Measurements from ENCODE around the gene TTYH3. TPM values are rescaled to one million over a fixed set of nuclear protein-coding genes. Genes with fewer than 3 reads are reported as not detected.

The TTYH3 gene
- total and polyA plus RNA-seq, 9 of the 15 experiments (the other 6 are each of a cell fraction or from before 2014, with no cell fraction given), result 0.01 to 5.5 (median 1.1) TPM

DNA sequence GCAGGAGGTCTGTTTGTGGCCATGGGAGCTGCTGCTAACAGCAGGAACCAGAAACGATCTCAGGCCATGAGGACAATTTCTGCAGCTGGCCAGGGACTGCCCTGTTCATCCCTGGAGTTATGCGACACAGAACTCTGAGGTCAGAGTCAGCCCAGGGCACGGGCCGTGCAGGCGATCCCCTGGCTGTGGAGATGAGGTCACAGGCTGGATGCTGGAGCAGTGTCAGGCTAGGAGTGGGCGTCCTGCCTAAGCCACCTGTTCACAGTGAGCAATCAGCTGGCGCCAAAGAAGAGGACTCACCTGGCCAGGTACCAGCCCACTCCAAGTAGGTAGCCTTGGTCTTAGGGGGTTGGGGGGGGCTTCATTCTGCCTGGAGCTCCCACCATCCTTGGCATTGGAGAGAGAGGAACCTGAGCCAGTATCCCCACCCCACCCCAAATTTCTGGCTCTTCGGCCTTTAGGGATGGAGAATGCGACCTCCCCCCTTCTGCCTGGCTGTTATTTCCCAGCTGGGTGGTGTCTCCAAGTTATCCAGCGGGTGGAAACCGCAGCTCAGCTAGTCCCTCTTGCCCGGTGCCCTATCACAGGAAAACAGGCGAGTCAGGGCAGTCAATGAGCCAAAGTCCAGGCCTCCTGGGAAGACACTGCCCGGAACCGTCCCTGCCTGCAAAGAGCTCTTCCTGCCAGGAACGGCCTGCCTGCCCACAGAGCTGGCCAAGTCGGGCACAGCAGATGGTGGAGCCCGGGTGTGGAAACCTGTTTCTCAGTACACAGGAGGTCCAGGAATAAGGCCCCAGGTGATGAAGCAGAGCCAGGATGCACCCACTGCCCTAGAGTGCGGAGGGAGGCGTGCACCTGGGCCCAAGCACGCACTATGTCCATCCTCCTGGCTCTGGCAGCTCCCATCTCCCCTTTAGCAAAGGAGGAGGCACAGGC, 1.8 kb upstream of the TTYH3 start:
- FAIRE-seq (no peak), ATAC-seq (no peak), DNase-seq (ENCODE audit: extremely low read depth in 1 of 4, low spot score in 3 of 4) (no peak)
- H3K9me1 ChIP-seq (ENCODE audit: control insufficient read depth, insufficient read depth, low read length), result no peaks in the 10 kb centered on the region
- WGBS (ENCODE audit: insufficient coverage, low coverage, missing lambda C conversion rate), result 46% methylated on average over 21 of the region's 21 CpGs
- intact Hi-C loops (cut with micrococcal nuclease), result no loop called here
- H3K9ac ChIP-seq (ENCODE audit: insufficient read depth in 1 of 2, low read depth in 2 of 2, low read length in 2 of 2), result peak overlapping the region in 1 of 2 experiments; percentile 36; a peak in 2 of 4 replicates
- no peaks in the 10 kb centered on the region for H3K27me3 ChIP-seq (ENCODE audit: control insufficient read depth in 2 of 2, insufficient read depth in 2 of 2, low read length in 2 of 2)
- in situ Hi-C loops (cut with MboI), result no loop called here
- POLR2A ChIA-PET, result no interaction called here
- H3K27ac ChIP-seq (ENCODE audit: extremely low read depth, low read depth, low read length), result no peak overlapping the region
- no peak overlapping the region for H3K4me2 ChIP-seq (ENCODE audit: insufficient read depth, low read length)
- H3K79me2 ChIP-seq (ENCODE audit: control insufficient read depth, insufficient read depth, low read length), result no peaks in the 10 kb centered on the region; the same call in 2 of the 3 replicates
- no peaks in the 10 kb centered on the region for H3K9me3 ChIP-seq (replicated peaks; ENCODE audit: control insufficient read depth, insufficient read depth, low read depth, low read length)
- no peak overlapping the region for H3K4me3 ChIP-seq
- peaks cover 22 to 56% of the 10 kb centered on the region in 2 experiments for H3K4me1 ChIP-seq (replicated peaks in 1 of 2; ENCODE audit: control insufficient read depth in 2 of 2, insufficient read depth in 2 of 2, low read length in 2 of 2)
- H4K20me1 ChIP-seq (replicated peaks; ENCODE audit: control insufficient read depth, insufficient read depth, low read length), result peaks cover 1% of the 10 kb centered on the region; the same call in 1 of the 2 replicates
- TF ChIP-seq CREM (IDR thresholded peaks at IDR 0.05; ENCODE audit: low read depth) (peak; percentile 20; the same call in 1 of the 2 replicates), EGR1 (conservative IDR thresholded peaks at IDR 0.05) (peak; percentile 46; the same call in 1 of the 2 replicates), ZNF280B (CRISPR knock-in tag; IDR thresholded peaks at IDR 0.05) (no peak), IFI16 (CRISPR knock-in tag; IDR thresholded peaks at IDR 0.05) (no peak), PURB (CRISPR knock-in tag; IDR thresholded peaks at IDR 0.05; ENCODE audit: low read depth) (no peak), BHLHE40 (IDR thresholded peaks at IDR 0.05; ENCODE audit: low read length) (peak; percentile 28; the same call in 1 of the 2 replicates)
- TF ChIP-seq, protein P1, sequence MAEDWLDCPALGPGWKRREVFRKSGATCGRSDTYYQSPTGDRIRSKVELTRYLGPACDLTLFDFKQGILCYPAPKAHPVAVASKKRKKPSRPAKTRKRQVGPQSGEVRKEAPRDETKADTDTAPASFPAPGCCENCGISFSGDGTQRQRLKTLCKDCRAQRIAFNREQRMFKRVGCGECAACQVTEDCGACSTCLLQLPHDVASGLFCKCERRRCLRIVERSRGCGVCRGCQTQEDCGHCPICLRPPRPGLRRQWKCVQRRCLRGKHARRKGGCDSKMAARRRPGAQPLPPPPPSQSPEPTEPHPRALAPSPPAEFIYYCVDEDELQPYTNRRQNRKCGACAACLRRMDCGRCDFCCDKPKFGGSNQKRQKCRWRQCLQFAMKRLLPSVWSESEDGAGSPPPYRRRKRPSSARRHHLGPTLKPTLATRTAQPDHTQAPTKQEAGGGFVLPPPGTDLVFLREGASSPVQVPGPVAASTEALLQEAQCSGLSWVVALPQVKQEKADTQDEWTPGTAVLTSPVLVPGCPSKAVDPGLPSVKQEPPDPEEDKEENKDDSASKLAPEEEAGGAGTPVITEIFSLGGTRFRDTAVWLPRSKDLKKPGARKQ (CRISPR knock-in tag; IDR thresholded peaks at IDR 0.05), result no peak
- CTCF ChIA-PET (ENCODE audit: low intra/inter-chr PET ratio), result no interaction called here
- H2AFZ ChIP-seq (ENCODE audit: low read depth, low read length), result no peak overlapping the region
- H3K36me3 ChIP-seq (ENCODE audit: control insufficient read depth, insufficient read depth, low read length), result no peaks in the 10 kb centered on the region
- no TSS peak for BruUV-seq (replicated peaks)
